ENCODE data around the gene TRMT11.

DNA sequence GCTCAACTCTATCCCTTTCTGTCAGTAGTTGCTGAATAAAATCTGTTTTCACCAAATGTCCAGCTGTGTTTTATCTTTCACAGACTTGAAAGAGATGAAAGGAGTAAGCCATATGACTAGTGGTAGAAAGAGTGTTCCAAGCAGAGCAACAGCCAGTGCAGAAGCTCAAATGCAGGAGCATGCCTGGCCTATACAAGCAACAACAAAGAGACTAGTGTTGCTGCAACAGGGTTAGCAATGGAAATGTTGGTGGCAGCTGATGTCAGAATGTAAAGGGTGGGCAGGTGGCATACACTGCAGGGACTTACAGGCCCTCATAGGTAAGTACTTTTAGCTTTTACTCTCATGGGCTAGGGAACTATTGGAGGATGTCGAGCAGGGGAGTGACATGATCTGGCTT lies 35.0 kb upstream of the TRMT11 start:
- no peak for TF ChIP-seq CTCF (IDR thresholded peaks at IDR 0.05; ENCODE audit: insufficient read depth, low read length, poor library complexity, severe bottlenecking)
- no peak for TF ChIP-seq EZH2phosphoT487 (conservative IDR thresholded peaks at IDR 0.05; ENCODE audit: low read length)

All from SU-DHL-6 (cell line).